Measurements from ENCODE around the gene HEBP2.

HEBP2 gene

DNA sequence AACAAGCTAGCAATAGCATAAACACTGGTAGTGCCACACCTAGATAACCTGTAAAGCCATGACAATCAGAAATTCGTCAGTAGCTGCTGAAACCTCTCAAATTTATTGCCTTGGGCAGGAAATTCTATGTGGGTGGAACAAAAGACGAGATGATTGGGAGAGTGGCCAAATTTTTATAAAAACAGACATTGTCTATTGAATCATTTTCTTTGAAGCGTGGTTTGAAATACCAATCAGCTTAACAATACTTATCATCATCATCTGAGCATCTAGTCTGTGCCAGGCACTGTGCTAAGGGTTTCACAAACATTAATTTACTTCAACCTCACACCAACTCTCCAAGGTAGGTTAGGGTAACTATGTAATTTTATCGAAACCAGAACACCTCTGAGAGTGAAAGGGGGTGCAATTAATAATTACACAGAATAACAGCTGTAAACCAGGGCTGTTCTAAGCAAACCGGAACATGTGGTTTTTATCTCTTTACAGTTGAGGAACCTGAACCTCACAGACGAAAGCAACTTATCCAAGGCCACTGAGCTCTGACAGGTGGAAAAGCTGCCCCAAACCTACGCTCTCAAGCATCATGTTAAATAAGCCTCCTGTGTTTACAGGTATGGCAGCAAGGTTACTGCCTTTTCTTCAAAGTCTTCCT, 51.9 kb downstream of the HEBP2 start:
- peak; percentile 57 for DNase-seq

DNA sequence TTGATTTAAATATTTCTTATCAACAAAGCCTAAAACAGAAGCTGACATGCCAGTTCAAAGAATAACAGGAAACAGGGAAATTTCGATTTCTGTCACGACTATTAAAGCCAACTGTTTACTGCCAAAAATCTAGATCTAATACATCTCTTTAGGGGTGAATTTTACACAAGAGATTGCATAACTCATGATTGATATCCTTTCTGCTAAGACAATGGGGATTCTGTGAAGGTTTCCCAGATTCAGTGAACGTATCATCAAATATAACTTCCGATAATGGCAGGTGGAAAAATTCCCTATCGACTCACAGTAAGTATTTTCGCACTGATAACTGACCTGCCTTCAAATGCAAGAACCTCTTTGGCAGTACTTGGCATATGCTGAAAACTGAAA, 52.4 kb downstream of the HEBP2 start:
- no peak for DNase-seq

DNA sequence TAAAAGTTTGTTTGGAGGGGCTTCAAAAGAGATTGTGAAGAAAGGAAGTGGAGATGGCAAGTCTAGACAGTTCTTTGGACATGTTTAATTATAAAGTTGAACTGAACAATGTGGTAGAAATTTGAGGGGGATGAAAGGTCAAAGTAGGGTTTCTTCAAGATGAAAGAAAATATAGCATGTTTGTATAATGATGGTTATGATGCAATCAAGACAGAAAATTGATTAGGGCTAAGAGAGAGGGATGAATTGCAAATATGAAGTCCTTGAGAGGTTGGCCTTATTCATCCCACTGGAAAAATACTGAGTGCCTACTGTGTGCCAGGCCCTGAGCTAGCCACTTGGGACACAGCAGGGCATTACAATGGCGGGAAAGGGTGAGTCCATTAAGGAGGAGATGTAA, 57.6 kb downstream of the HEBP2 start:
- DNase-seq = no peak

DNA sequence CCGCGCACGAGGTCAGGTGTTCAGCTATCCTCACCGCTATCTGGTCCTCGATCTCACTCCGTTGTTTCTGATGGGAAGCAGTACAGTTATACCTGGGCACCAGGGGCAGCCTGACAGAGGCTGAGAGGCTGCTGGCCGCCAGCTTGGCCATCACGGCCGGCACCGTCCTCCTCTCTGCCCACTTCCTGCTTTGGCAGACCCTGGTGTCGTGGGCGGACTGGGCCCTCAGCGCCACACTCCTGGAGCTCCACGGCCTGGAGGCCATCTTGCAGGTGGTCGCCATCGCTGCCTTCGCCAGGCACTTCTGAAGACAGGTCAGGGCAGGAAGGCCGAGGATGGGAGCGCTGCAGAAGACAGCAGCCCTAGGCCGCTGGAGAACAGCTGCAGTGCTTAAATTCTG, 60.1 kb downstream of the HEBP2 start:
- no peak for DNase-seq

DNA sequence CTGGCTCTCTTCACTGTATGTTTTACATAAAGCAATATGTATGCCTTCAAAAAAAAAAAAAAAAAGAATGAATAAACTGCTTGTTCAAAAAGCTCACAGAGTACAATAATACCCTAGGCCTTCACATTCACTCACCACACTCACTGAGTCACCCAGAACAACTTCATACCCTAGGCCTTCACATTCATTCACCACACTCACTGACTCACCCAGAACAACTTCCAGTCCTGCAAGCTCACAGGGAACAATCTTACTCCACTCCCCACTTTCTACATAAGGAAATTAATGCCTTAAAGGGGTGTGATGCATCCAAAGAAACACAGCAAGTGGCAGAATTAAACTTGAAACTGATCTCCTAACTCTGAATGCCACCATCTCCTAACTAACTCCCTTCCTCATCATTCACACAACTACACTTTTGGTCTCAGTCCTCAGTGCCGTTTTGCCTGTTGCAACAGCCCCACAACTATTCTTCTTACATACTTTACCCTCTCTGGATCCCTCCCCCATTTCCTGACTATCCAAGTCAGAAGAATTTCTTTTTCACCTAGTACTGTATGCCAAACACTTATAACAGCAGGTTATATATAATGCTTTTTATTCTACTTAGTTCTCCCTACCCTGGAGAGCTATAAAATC, 61.1 kb downstream of the HEBP2 start:
- DNase-seq = no peak

DNA sequence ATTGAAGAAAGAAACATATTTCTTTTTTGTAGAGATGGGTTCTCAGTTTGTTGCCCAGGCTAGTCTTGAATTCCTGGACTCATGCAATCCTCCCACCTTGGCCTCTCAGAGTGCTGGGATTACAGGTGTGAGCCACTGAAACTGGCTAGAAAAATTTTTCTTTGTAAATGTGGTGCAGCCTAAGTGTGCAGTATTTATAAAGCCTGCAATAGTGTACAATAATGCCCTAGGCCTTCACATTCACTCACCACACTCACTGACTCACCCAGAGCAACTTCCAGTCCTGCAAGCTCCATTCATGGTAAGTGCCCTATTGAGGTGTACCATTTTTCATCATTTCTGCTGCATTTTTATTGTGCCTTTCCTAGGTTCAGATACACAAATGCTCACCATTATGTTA, 63.9 kb downstream of the HEBP2 start:
- no peak for DNase-seq

DNA sequence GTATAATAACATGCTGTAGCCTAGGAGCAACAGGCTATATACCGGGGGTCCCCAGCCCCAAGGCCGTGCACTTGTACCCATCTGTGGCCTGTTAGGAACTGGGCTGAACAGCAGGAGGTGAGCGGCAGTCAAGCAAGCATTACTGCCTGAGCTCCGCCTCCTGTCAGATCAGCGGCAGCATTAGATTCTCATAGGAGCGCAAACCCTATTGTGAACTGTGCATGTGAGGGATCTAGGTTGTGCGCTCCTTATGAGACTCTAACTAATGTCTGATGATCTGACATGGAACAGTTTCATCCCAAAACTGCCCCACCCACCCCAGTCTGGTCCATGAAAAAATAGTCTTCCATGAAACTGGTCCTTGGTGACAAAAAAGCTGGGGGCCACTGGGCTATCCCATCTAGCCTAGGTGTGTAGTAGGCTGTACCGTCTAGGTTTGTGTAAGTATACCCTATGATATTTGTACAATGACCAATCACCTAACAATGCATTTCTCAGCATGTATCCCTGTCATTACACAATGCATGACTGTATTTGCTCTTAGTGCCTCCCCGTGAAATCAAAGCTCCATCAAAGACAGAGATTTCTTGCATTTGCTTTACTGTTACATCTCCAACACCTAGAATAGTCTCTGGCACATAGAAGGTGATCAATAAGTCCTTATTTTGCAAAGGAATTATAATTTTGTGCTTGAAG, 64.4 kb downstream of the HEBP2 start:
- DNase-seq = no peak
